Measurements from ENCODE around the gene PHLDA1. TPM values are rescaled to one million over a fixed set of nuclear protein-coding genes. Genes with fewer than 3 reads are reported as not detected.
A peak's percentile ranks its signal among the peaks of the same experiment; 100 is the strongest.

Gene PHLDA1
- total and polyA plus RNA-seq, 2 donors (not counting 1 experiment from before 2014, with no cell fraction given), result 1.0 to 1.7 TPM

- Histone ChIP-seq H3K4me2 (replicated peaks; ENCODE audit: low read depth, low read length, poor library complexity, severe bottlenecking) (no peak overlapping the region), H3K9ac (ENCODE audit: low read length) (no peak overlapping the region), H3K9me3 (ENCODE audit: control extremely low read depth in 1 of 3, control insufficient read depth in 2 of 3, insufficient read depth in 1 of 3, low read length in 2 of 3) (no peaks in the 10 kb centered on the region), H3K4me3 (ENCODE audit: control extremely low read depth in 1 of 5, extremely low read depth in 1 of 5, insufficient read depth in 1 of 5, low read depth in 2 of 5, low read length in 4 of 5) (no peak overlapping the region), H2AFZ (ENCODE audit: insufficient read depth, low read depth, low read length, poor library complexity, severe bottlenecking) (no peak overlapping the region), H4K20me1 (ENCODE audit: control insufficient read depth, insufficient read depth, low read length, poor library complexity, severe bottlenecking) (no peaks in the 10 kb centered on the region), H3K79me2 (ENCODE audit: control insufficient read depth, insufficient read depth, low read length) (no peaks in the 10 kb centered on the region), H3K4me1 (ENCODE audit: control insufficient read depth in 2 of 2, insufficient read depth in 2 of 2, low read length in 2 of 2) (no peaks in the 10 kb centered on the region), H3K36me3 (replicated peaks in 1 of 2; ENCODE audit: control extremely low read depth in 1 of 2, control insufficient read depth in 1 of 2, extremely low read depth in 1 of 2, insufficient read depth in 2 of 2, low read length in 1 of 2) (no peaks in the 10 kb centered on the region), H3K27ac (ENCODE audit: low read length in 2 of 2) (no peak overlapping the region), H3K27me3 (replicated peaks in 1 of 4; ENCODE audit: control extremely low read depth in 1 of 4, control insufficient read depth in 3 of 4, insufficient read depth in 4 of 4, low read length in 3 of 4) (peaks cover 0 to 7% (median 5%) of the 10 kb centered on the region in 4 experiments)
- Mint-ChIP-seq H3K4me1 (peaks cover 10% of the 10 kb centered on the region), H3K27me3 (peaks cover 38% of the 10 kb centered on the region), H3K9me3 (ENCODE audit: insufficient read depth) (no peaks in the 10 kb centered on the region), H3K4me3 (no peak overlapping the region), H3K27ac (peak overlapping the region; percentile 18)
- no peak for DNase-seq
- no peak for TF ChIP-seq EZH2 (IDR thresholded peaks at IDR 0.05; ENCODE audit: borderline replicate concordance, insufficient read depth, low read depth, low read length, poor library complexity, severe bottlenecking)
- TF ChIP-seq CTCF (IDR thresholded peaks at IDR 0.05), result no peak
- ChIA-PET POLR2A (no interaction called here), CTCF (interaction anchor here (1.9 to 2.0 kb wide), 2 partner anchors 11 to 494 kb away, joined by 6 to 7 read pairs; partner anchors contain the start of gene PHLDA1)
- intact Hi-C loops (cut with micrococcal nuclease), result no loop called here
- ATAC-seq (ENCODE audit: low read depth), result no peak
- WGBS (ENCODE audit: insufficient coverage), result 53% methylated on average over 12 of the region's 15 CpGs
These were observed 10.6 kb downstream of the PHLDA1 start for GRCh38 chr12:76020731-76021672.

- Histone ChIP-seq H2AFZ (ENCODE audit: insufficient read depth, low read depth, low read length, poor library complexity, severe bottlenecking) (no peak overlapping the region), H3K4me1 (ENCODE audit: control insufficient read depth in 2 of 2, insufficient read depth in 2 of 2, low read length in 2 of 2) (no peaks in the 10 kb centered on the region), H3K4me3 (ENCODE audit: control extremely low read depth in 1 of 5, extremely low read depth in 1 of 5, insufficient read depth in 1 of 5, low read depth in 2 of 5, low read length in 4 of 5) (no peak overlapping the region), H3K27ac (ENCODE audit: low read length in 2 of 2) (no peak overlapping the region), H3K4me2 (replicated peaks; ENCODE audit: low read depth, low read length, poor library complexity, severe bottlenecking) (no peak overlapping the region), H4K20me1 (ENCODE audit: control insufficient read depth, insufficient read depth, low read length, poor library complexity, severe bottlenecking) (no peaks in the 10 kb centered on the region), H3K9me3 (ENCODE audit: control extremely low read depth in 1 of 3, control insufficient read depth in 2 of 3, insufficient read depth in 1 of 3, low read length in 2 of 3) (no peaks in the 10 kb centered on the region), H3K79me2 (ENCODE audit: control insufficient read depth, insufficient read depth, low read length) (no peaks in the 10 kb centered on the region), H3K36me3 (replicated peaks in 1 of 2; ENCODE audit: control extremely low read depth in 1 of 2, control insufficient read depth in 1 of 2, extremely low read depth in 1 of 2, insufficient read depth in 2 of 2, low read length in 1 of 2) (no peaks in the 10 kb centered on the region), H3K9ac (ENCODE audit: low read length) (no peak overlapping the region), H3K27me3 (replicated peaks in 1 of 4; ENCODE audit: control extremely low read depth in 1 of 4, control insufficient read depth in 3 of 4, insufficient read depth in 4 of 4, low read length in 3 of 4) (peaks cover 0 to 6% (median 1%) of the 10 kb centered on the region in 4 experiments)
- no peak for TF ChIP-seq EZH2 (IDR thresholded peaks at IDR 0.05; ENCODE audit: borderline replicate concordance, insufficient read depth, low read depth, low read length, poor library complexity, severe bottlenecking)
- intact Hi-C loops (cut with micrococcal nuclease), result no loop called here
- Mint-ChIP-seq H3K9me3 (ENCODE audit: insufficient read depth) (no peaks in the 10 kb centered on the region), H3K4me3 (no peak overlapping the region), H3K27ac (peak overlapping the region; percentile 10), H3K4me1 (peaks cover 10% of the 10 kb centered on the region), H3K27me3 (peaks cover 34% of the 10 kb centered on the region)
- ChIA-PET POLR2A (no interaction called here), CTCF (interaction anchor here (1.9 to 2.0 kb wide), 2 partner anchors 12 to 493 kb away, joined by 6 to 7 read pairs; partner anchors contain the start of gene PHLDA1)
- 25% methylated on average over 1 of the region's 5 CpGs for WGBS (ENCODE audit: insufficient coverage)
- DNase-seq (no peak), ATAC-seq (ENCODE audit: low read depth) (no peak)
These were observed 11.3 kb downstream of the PHLDA1 start for GRCh38 chr12:76020281-76020680.
